ENCODE results near the gene FRMD1. TPM values are rescaled to one million over a fixed set of nuclear protein-coding genes. Genes with fewer than 3 reads are reported as not detected.

FRMD1 gene
- total RNA-seq, 4 donors from 2014 or later: 9.9 to 14.4 (median 12.5) TPM

DNA sequence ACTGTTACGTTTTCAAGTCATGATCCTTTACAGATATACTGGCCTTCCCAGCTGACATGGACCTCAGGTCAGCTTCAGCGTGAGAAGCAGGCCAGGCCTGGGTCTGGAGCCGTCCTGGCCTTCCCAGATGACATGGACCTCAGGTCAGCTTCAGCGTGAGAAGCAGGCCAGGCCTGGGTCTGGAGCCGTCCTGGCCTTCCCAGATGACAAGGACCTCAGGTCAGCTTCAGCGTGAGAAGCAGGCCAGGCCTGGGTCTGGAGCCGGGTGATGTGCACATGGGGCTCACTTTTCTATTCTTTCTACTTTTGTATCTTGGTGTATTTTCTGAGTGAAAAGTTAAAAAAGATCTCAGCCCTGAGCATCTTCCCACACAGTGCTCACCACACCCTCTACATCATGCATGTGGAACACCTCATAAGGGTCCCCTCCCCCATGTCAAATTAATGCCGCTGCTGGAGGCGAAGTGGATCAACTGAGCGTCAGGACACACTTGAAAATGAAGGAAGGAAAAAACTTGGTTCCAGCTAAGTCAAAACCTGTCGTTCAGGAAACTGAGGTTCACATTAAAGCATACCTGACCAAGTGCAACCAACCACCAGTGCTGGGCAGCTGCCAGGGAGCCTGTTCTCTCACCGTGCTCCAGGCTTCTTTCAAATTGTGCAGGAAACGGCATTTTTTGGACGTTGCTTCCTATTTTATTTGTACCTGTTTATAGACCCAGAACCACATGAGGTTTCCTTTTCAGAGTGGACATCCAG is 49.4 kb downstream of the FRMD1 start:
- Histone ChIP-seq H3K27me3 (no peaks in the 10 kb centered on the region), H3K4me1 (peaks cover 0 to 22% (median 2%) of the 10 kb centered on the region in 4 donors), H3K27ac (no peak overlapping the region), H3K4me3 (no peak overlapping the region), H3K36me3 (no peaks in the 10 kb centered on the region), H3K9me3 (no peaks in the 10 kb centered on the region)
- DNase-seq (ENCODE audit: low spot score in 2 of 2): no peak
- WGBS, 2 donors: 76 to 79% methylated on average over 14 of the region's 14 CpGs
- TF ChIP-seq POLR2A (IDR thresholded peaks at IDR 0.05) (no peak), EP300 (IDR thresholded peaks at IDR 0.05) (no peak)
- TF ChIP-seq, protein P1, sequence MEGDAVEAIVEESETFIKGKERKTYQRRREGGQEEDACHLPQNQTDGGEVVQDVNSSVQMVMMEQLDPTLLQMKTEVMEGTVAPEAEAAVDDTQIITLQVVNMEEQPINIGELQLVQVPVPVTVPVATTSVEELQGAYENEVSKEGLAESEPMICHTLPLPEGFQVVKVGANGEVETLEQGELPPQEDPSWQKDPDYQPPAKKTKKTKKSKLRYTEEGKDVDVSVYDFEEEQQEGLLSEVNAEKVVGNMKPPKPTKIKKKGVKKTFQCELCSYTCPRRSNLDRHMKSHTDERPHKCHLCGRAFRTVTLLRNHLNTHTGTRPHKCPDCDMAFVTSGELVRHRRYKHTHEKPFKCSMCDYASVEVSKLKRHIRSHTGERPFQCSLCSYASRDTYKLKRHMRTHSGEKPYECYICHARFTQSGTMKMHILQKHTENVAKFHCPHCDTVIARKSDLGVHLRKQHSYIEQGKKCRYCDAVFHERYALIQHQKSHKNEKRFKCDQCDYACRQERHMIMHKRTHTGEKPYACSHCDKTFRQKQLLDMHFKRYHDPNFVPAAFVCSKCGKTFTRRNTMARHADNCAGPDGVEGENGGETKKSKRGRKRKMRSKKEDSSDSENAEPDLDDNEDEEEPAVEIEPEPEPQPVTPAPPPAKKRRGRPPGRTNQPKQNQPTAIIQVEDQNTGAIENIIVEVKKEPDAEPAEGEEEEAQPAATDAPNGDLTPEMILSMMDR (IDR thresholded peaks at IDR 0.05): no peak

DNA sequence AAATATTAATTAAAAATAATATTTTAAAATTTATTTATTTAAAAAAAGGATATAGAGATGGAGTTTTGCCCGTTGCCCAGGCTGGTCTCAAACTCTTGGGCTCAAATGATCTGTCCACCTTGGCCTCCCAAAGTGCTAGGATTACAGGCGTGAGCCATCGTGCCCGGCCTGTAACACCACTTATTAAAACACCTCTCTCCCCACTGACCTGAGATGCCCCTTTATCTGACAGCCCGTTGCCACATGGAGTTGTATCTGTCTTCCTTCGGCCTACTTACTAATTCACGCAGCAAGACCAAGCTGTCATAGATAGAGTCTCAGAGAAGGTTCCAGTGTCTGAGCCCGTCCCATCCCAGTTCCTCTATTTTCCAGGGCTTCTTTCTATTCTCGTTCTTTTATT is 50.8 kb downstream of the FRMD1 start:
- DNase-seq (ENCODE audit: low spot score in 2 of 2): no peak

DNA sequence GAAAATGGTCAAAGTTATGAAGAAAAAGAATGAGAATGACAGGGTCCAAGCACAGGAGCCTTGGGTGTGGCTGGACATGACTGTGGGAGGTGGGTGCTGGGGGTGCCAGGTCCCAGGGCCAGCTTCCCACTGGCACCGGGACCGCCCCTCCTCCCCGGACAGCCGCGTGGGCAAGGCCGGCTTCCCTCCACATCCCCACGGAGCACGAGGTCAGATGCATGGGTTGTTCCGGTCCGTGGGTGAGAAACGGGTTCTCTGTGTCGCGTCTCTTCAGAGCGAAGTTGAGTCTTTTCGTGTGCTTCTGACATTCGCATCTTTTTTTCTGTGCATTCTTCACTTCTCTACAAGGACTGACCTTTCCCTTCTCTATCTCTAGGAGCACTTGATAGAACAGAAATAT is 51.5 kb downstream of the FRMD1 start:
- TF ChIP-seq EP300 (IDR thresholded peaks at IDR 0.05) (no peak), POLR2A (IDR thresholded peaks at IDR 0.05) (no peak)
- TF ChIP-seq, protein P1 (IDR thresholded peaks at IDR 0.05): no peak
- Histone ChIP-seq H3K27me3 (no peaks in the 10 kb centered on the region), H3K9me3 (no peaks in the 10 kb centered on the region), H3K4me3 (no peak overlapping the region), H3K36me3 (no peaks in the 10 kb centered on the region), H3K4me1 (peaks cover 0 to 21% (median 2%) of the 10 kb centered on the region in 4 donors), H3K27ac (no peak overlapping the region)
- no peak for DNase-seq (ENCODE audit: low spot score in 2 of 2)
- 84 to 91% methylated on average over 16 of the region's 16 CpGs for WGBS, 2 donors

More for the DNA sequence above, 50.8 kb downstream of the FRMD1 start:
- Histone ChIP-seq H3K4me1 (peaks cover 0 to 22% (median 2%) of the 10 kb centered on the region in 4 donors), H3K36me3 (no peaks in the 10 kb centered on the region), H3K27ac (no peak overlapping the region), H3K27me3 (no peaks in the 10 kb centered on the region), H3K9me3 (no peaks in the 10 kb centered on the region), H3K4me3 (no peak overlapping the region)
- TF ChIP-seq, protein P1 (IDR thresholded peaks at IDR 0.05): no peak
- no peak for TF ChIP-seq POLR2A (IDR thresholded peaks at IDR 0.05)
- 96% methylated on average over 9 of the region's 9 CpGs for WGBS, 2 donors

DNA sequence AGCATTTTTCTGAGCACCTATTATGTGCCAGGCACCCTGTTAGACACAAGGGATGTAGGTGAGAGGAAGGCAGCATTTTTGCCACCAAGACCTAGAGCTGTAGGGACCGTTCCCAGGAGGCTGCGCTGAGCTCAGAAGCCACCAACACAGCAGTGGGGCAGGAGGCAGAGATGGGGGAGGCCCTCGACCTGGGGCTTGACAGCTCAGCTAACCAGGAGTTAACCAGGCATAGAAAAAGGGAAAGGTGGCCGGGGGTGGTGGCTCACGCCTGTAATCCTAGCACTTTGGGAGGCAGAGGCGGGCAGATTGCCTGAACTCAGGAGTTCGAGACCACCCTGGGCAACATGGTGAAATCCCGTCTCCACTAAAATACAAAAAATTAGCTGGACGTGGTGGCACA is 52.1 kb downstream of the FRMD1 start:
- no peak for TF ChIP-seq EP300 (IDR thresholded peaks at IDR 0.05)
- no peak for TF ChIP-seq POLR2A (IDR thresholded peaks at IDR 0.05)
- TF ChIP-seq, protein P1 (IDR thresholded peaks at IDR 0.05): no peak
- H3K4me3 ChIP-seq: no peak overlapping the region
- H3K27me3 ChIP-seq: no peaks in the 10 kb centered on the region
- no peak for DNase-seq (ENCODE audit: low spot score in 2 of 2)
- H3K36me3 ChIP-seq: no peaks in the 10 kb centered on the region
- no peaks in the 10 kb centered on the region for H3K9me3 ChIP-seq
- 86 to 90% methylated on average over 9 of the region's 9 CpGs for WGBS, 2 donors
- H3K4me1 ChIP-seq: peaks cover 0 to 15% (median 1%) of the 10 kb centered on the region in 4 donors
- no peak overlapping the region for H3K27ac ChIP-seq

DNA sequence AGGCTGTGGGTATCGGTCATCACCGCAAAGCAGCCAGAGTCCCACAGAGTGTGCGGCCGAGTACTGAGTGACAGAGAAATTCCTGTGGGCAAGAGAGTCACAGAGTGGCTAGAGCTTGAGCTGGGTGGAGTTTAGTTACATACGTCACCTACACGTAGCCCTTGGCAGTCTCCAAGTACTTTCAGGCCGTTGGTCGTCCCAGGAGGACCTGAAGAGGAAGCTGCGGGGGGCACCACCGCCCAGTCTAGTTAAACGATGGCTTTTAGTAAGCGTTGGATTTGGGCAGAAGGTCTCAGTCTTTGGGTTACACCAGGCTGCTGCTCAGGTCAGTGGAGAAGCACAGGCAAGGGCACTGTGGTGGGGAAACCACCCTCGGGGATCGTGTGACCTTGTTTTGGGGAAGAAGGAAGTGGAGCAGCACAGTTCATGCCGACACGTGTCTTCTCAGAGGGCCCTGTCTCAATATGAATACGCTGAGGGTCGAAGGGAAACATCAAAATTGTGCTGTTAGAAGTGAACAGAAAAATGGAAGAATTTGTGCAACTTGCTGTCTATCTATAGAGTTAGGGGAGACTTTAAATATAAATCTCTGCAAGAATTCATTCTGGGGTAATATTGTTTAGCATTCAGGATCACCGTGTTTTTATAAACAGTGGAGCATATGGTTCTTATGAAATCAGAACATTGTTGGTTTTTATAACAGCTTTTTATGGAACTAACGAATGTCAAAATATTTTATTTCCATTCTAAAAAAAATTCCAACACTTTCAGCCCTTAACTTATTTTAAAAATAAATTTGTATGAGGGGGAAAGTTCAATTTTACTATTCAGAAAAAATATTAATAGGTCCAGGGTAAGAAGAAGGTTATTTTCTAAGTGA is 52.9 kb downstream of the FRMD1 start:
- Histone ChIP-seq H3K9me3 (no peaks in the 10 kb centered on the region), H3K27me3 (no peaks in the 10 kb centered on the region), H3K36me3 (no peaks in the 10 kb centered on the region), H3K4me1 (peaks cover 0 to 7% (median 0%) of the 10 kb centered on the region in 4 donors), H3K4me3 (no peak overlapping the region), H3K27ac (no peak overlapping the region)
- no peak for TF ChIP-seq POLR2A (IDR thresholded peaks at IDR 0.05)
- no peak for TF ChIP-seq EP300 (IDR thresholded peaks at IDR 0.05)
- TF ChIP-seq, protein P1 (IDR thresholded peaks at IDR 0.05): no peak
- WGBS, 2 donors: 88 to 89% methylated on average over 20 of the region's 20 CpGs
- no peak for DNase-seq (ENCODE audit: low spot score in 2 of 2)
